ENCODE data around the gene DHRS12.

DHRS12 gene

DNA sequence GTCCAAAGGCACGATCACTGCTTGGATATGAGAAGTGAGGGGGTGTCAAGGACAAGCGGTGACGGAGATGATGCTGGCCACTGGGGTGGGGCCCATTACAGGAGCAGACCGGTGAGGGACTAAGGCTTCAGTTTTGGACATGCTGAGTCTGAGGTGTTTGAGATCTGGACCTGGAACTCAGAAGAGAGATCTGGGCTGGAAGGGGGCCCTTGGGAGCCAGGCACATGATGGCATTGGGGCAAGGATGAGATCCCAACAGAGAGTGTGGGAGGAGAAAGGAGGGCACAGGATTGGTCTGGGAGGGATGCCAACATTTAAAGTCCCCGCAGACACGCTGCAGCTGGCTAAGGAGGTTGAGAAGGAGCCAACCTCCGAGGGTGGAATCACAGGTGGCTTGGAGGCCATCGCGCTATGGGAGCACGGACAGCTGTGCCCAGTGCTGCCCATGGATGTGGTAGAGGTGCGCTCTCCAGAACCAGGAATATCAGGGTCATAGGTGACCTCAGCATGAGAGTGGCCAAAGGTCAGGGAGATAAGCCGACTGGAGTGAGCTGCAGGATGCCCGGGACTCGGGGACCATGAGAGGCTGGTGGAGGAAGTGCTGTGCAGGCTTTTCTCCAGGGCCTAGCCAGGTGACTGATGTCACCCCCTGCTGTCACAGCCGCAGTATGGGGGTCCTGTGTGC lies 21.8 kb downstream of the DHRS12 start:
- no peak for DNase-seq (ENCODE audit: low read depth in 2 of 2)

DNA sequence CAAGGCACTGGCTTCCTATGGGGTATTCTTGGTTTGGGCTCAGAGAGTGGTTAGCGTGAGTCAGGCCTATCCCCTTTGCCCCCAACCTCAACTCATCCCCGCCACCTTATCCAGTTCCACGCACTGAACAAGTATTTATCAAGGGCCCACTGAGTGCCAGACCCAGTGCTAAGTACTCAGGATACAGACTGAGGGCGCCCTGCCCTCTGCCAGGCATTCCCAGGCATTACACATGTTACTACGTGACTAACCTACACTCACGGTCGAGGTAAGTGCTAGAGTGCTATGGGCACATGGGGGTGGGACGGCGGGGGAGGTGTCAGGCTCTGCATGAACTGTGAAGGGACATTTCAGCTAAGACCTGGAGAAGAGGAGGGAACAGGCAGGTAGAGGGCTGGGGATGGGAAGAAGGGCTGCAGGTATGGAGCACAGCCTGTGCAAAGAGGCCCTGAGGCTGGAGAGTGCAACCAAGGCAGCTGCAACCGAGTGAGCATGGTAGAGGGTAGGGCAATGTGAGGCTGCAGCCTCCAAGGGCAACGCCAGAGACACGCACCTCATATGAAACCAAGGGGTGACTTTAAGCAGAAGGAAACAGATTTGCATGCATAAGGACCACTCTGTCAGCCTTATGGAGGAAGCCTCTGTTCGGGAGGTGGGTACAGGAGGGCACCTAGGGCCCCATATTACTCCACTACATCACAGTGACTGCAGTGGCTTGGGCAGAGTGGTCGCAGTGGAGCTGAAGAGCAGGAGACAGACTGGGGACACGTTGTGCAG lies 22.5 kb downstream of the DHRS12 start:
- peak in 1 of 2 donors; percentile 12 for DNase-seq (ENCODE audit: low read depth in 2 of 2)

DNA sequence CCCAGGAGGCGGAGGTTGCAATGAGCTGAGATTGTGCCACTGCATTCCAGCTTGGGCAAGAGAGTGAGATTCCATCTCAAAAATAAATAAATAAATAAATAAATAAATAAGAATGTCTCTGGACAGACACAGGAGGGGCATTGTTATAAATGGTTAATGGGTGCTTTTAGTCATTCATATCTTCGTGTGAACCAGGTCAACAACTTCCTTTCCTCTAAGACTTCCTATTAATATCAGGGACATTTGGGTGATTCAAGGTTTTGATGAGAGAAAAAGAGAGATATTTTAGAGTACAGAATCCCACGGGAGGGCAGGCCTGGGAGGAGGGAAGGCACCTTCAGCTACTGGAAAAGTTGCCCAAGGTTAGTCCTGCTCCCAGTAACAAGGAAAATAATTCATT lies 23.9 kb downstream of the DHRS12 start:
- no peak for DNase-seq (ENCODE audit: low read depth in 2 of 2)

DNA sequence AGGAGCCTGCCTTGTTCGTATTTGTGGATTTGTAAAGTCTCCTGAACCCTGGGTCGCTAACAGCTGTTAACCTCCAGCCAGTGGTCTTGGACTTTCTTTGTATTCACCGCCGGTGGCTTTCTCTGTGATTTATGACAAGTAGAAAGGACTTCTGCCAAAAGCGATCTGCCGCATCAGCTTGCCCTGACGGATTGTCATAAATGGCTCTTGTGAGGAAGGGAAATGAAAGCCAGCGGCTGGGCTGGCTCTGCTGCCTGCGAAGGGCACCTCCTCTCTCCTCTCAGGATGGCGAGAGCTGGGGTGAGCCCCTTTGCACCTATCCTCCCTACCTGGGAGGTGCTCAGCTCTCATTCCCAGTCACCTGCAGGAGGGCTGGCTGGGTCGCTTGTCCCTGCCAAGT lies 25.6 kb downstream of the DHRS12 start:
- DNase-seq (ENCODE audit: low read depth in 2 of 2), result no peak

DNA sequence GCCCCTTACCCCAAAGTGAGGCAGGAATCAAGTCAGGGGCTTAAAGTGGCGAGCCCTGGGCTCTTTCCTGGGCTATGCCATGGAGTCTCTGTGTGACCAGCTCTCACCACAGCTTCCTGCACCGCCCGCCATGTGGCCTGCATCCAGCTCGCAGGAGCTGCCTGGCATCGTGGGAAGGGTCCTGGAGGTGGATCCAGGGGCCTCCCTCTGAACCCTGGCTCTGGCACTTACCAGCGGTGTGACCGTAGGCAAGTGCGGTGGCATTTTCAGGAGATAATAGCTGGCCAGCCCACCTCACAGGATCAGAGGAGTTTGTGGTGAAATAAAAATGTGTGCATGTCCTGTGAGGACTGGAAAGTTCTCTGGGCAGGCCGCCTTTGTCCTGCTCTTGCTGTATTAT lies 26.0 kb downstream of the DHRS12 start:
- no peak for DNase-seq (ENCODE audit: low read depth in 2 of 2)

DNA sequence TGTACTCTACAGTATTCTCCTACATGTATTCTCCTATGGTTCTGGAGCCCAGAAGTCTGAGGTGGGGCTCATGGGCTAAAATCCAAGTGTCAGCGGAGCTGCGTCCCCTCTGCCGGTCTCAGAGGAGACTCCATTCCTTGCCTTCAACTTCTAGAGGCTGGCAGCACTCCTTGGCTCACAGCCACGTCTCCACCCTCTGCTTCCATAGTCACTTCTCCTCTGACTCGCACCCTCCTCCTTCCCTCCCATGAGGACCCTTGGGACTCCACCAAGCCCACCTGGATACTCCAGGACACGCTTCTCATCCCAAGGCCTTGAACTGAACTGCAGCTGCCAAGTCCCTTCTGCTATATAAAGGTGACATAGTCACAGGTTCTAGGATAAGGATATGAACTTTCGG lies 27.8 kb downstream of the DHRS12 start:
- DNase-seq (ENCODE audit: low read depth in 2 of 2), result no peak

DNA sequence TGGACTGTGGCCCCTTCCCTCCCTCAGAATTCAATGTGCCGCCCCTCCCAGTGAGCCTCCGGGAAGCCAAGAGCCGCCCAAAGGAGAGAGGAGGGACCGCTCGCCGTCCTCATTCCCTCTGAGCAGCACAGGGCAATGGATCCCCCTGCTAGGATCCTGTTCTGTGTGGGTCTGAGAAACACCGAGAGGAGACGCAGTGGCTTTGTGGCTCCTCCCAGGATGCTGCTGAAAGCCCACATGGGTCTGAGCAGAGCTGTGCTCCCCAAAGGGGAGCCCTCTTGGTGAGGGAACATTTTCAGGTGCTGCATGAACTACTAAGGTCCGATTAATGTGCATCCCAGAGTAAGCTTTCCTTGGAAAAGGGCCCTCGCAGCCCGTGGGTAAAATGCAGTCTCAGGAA lies 30.4 kb downstream of the DHRS12 start:
- no peak for DNase-seq (ENCODE audit: low read depth in 2 of 2)

DNA sequence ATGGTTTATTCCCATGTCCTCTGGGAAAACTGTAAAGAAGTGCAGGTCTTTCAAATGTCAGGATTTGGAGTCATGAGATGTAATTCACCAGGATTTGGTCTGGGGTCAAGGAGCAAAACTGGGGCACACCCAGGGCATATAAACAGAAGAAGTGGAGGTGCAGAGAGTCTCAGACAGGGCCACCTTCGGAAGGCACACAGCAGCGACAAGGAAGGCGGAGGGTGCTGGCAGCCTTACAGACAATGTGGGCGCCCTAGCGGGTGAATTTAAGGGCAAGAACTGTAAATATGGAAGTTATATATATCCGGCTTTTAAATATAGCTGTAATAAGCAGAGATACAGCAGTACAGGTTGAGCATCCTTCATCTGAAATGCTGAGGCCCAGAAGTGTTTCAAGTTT lies 31.2 kb downstream of the DHRS12 start:
- DNase-seq (ENCODE audit: low read depth in 2 of 2), result no peak

DNA sequence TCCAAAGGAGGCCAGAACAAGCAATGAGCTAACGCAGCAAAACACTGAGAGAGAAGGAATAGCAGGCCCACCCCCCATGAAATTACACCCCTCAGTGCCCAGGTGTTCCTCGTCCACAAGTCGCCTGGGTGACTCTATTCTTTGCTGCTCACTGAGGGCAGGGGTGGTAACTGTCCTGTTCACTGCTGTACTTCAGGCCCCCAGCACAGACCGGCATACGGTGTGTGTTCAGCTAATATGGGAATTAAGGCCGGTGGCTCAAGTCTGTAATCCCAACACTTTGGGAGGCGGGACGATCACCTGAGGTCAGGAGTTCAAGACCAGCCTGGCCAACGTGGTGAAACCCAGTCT lies 31.9 kb downstream of the DHRS12 start:
- DNase-seq (ENCODE audit: low read depth in 2 of 2), result no peak

DNA sequence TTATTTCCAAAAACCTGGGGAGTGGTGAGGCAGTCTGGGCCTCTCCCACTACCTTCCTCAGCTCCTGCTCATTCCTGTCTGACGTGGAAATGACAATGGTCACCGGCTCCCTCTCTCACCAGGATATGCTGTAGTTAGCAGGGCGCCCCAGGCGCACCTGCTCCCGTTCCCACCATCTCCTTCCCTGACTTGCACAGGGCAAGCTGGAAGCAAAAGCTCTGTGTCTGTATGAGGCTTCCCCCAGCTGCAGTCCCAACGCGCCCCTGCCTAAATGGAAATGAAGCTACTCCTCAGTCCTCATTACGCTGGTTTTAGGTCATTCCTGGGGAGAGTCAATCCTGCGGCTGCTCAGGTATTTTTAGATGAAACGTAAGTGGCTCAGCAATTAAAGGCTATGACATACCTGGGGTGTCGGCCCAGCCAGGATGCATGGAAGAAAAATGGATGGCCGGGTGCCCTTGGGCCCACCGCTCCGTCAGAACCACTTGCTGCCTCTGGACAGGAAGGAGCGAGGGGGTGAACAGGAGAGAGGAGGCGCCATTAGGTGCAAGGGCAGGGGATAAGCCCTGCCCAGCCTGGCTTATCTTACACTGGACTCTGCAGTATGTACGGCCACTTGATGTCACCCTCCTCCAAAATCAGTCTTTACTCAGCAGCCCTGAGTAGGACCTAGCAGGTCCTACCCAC lies 32.4 kb downstream of the DHRS12 start:
- no peak for DNase-seq (ENCODE audit: low read depth in 2 of 2)

DNA sequence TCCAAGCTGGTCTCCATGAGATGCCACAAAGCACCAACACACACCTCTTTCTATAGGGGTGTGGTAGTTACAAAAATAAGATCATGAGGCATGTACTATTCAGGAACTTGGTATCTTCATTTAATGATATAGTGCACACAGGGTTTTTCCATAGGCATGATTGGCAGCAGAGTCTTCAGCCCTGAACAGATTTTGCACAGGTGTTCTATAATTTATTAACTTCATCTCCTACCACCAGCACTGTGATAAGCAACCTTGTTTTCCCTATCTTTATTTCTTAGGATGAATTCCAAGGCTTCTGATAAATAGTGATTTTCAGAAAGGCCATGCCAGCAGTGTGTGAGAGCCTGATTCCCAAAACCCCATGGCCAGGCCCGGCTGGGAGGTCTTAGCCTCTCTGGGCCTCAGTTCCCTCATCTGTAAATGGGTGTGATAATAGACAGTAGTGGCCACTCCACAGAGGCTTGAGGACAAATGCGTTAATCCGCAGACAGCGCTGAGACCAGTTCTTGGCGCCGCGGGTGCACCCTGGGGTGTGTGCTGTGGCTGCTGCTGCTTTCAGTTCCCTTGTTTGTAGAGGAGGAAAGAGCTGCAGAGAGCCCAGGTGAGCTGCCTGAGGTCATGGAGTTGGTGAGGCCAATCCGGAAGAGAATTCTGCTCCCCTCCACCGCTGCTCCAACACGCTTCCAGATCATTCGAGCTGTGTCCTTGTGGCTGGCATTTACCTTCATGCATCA lies 33.1 kb downstream of the DHRS12 start:
- DNase-seq (ENCODE audit: low read depth in 2 of 2), result no peak

DNA sequence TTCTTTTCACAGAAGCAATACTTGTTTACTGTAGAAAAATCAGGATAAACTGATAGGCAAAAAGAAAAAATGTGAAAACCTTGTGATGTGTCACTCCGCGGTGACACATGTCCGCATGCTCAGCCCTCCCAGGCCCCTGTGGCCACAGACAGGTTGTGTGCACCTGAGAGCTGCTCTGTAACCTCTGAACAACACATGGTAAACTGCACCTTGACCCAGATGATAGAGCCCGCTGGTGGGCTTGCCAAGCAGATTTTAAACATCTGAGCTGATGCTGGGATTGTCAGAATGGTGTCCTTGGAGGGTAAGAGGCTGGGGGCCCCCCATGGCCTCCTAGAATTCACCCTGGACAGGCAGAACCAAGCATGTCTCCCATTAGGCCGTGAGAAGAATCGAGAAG lies 33.8 kb downstream of the DHRS12 start:
- DNase-seq (ENCODE audit: low read depth in 2 of 2), result no peak

DNA sequence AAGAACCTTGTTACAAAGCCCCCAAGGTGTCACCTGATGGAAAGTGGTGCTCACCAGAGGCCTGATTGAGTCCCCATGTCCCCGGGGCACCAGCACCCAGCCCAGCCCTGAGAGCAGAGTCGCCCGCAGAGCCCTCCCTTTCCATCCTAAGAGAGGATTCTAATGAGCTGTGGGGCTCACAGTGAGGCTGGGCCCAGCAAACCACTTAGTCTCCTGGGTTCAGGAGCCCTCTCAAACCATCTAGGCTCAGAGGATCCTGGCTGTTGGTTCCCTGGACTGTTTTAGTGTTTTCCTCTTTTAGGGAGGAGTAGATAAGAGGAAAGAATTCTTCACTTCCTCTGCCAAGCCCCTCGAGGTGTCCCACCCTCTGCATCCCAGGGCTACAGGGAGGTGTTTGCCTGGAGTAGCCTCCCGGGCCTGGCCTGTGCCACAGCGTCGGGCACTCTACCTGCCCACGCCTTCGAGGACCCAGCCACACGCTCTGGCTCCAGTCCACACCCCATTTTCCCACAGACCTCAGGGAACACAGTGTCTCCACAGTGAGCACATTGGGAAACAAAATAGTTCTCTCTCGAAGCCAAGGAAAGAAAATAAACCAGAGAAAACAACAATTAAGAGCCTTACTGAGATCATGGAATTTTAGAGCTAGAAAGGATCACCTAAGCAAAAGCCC lies 34.4 kb downstream of the DHRS12 start:
- DNase-seq (ENCODE audit: low read depth in 2 of 2), result no peak

DNA sequence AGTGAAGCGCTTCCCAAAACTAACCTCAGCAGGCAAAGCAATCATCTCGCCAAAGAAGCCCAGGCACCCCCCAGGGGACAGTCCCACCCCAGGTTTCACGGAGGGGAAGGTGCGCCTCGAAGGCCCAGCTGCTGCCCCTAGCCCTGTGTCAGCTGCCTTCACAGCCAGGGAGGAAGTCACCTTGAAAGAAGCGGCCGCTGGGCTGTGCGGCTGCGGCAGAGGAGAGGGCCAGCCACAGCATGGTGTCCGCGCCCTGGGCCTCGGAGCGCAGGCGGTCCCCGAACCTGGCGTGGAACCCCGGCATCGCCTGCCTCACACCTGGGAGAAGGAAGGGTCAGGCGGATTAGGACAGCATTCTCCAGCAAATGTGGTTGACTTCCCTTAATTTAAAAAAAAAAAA lies 35.0 kb downstream of the DHRS12 start:
- DNase-seq (ENCODE audit: low read depth in 2 of 2), result no peak

DNA sequence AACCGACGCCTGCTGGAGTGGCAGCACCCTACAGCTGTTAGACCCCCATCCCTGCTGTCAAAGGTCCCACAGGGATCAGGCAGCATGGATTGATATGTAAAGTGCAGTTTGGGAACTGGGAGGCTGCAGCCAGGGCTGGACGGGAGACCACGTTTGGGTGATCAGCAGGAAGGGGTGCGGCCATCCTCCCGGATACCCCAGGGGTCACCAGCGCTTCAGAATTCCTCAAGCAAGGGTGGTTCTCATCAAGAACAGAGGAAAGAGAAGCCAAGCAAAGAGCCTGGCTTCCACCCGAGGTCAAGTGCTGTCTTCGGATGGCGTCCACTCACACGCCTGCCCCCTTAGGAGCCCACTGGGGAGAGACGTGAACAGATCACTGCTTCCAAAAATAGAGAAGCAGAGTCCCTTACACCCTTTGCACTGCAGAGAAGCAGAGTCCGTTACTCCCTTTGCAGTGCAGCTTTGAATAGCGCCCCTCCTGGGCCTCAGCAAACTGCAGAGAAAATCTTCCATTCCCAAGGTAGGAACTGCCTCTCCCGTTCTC lies 35.5 kb downstream of the DHRS12 start:
- DNase-seq (ENCODE audit: low read depth in 2 of 2), result no peak

DNA sequence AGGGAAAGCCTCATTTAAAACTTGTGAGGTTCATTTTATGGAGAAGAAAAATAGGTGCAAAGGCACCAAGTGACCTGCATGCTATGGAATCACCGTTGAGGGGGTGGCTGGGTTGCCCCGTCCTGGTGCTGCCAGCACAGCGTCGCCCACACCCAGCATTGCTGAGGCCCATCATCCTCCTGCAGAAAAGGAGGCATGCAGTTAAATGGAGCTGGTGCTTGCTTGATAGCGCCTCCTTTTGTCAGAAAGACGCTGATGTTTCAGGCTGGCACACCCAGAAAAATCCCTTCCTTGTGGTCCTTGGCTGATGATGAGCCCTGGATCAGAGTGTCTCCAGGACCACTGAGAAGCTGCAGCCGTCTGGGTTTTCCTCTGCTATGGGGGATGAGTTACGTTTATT lies 36.9 kb downstream of the DHRS12 start:
- DNase-seq (ENCODE audit: low read depth in 2 of 2), result no peak

DNA sequence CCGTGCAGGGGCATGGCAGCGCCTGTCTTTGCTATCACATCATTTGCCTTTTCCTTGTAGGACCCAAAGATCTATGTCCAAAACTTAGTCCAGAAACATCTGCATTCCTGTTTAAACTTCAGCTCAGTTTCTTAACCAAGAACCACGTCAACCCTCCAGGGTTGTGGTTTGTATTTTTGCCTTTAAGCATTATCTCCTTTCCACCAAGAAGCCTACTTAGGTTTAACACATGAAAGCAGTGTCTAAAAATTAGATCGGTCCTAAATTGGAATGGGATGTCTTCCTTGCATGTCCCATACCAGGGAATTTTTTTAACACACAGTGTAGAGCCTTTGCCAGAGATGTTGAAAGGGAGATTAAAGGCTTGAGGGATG lies 38.8 kb downstream of the DHRS12 start:
- no peak for DNase-seq (ENCODE audit: low read depth in 2 of 2)

DNA sequence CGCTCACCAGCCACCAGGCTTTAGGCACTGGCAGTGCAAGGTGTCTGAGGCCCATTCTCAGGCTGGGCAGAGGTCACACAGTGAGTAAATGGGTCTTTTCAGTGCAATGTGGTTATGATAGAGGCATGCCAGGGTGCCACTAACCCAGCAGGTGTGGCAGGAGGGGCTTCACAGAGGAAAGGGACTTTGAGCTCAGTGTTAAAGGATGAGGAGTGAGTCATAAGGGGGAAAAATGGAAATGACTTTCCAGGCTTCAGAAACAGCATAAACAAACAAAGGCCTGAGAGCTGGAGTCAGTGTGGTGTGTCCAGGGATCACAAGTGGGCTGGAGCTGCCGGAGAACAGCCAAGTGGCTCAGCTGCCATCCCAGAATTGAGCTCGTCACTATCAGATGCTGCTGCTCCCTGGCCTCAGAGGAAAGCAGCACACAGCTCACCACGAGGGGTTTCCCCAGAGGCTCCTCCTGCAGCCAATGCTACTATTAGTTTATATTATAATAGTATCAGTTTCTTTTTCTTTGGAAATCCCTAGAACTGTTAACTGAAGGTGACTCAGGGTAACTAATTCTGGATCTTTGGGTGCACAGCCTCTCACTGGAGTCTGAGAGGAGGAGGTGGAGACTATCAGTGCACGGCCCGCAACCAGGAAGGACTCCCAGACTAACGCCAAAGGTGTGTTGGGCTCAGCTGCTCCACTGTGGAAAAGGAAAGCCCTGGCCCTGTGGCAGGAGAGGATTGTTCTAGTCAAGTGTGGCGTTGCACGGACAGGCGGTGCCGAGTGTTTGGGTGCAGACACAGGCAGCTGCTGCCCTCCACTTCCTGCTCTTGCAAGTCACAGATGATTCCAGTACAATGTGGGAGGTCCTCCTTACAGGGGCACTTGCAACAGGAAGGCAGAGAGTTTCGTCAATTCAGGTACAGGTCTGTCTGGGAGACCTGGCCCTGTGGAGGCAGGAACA lies 39.5 kb downstream of the DHRS12 start:
- DNase-seq (ENCODE audit: low read depth in 2 of 2), result peak; percentile 59 to 62

DNA sequence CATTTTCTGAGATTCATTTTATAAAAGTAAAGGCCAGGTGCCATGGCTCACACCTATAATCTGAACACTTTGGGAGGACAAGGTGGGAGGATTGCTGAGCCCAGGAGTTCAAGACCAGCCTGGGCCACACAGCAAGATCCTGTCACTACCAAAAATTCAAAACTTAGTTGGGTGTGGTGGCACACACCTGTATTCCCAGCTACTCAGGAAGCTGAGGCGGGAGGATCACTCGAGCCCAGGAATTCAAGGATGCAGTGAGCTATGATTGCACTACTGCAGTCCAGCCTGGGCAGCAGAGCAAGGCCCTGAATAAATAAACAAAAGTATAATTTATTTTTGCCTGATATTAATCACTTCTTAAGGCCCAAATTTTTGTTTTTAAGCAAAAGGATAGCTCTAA lies 40.5 kb downstream of the DHRS12 start:
- no peak for DNase-seq (ENCODE audit: low read depth in 2 of 2)

DNA sequence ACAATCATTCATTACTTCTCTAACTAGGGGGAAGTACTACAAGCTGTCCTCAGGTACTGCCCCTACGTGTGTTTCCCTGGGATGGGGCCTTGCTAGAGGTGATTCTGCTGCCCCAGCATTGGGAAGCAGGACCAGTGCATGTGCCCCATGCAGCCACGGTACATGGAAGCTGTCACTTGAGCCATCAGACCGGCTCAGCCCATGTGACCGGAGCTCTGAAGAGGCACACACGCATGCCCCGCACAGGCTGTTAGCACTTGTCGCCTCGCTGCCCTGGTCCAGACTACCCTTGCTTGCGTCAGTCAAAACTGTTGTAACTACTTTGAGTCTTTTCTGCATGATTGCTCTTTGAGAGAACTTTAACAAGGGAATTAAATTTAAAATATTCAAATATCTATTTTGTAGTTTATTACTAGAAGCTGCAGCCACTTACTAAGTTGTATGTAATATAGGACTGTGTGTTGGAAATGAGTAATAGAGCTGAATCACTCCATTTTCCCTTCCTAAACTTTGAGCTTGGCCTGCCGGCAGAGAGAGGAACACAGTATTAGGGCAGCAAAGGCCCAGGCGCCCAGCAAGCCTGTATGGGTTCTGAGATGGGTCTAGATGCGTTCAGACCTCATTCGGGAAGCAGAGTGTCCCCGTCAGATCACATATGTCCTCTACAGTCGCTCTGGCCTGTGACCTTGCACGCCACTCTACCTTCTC lies 42.2 kb downstream of the DHRS12 start:
- DNase-seq (ENCODE audit: low read depth in 2 of 2), result no peak

Data from stimulated activated CD8-positive, alpha-beta memory T cell treated with anti-CD3 and anti-CD28 coated beads, Interleukin-15, amount 100 ng/mL, for 48 hours (primary cell).